Loucy (cell line): ENCODE measurements around the gene KLF6.
A peak's percentile ranks its signal among the peaks of the same experiment; 100 is the strongest.

Source experiments
- H2AFZ ChIP-seq: fragments of 200-600 bp; sonication (generic); 2 replicates; pipeline ENCODE4 v1.6.0; 2016; ENCODE audit warnings: antibody characterized with exemption, mild to moderate bottlenecking, low read length, moderate library complexity
- H3F3A ChIP-seq: fragments of 200-600 bp; 2 replicates; pipeline ENCODE4 v1.6.0; 2016; ENCODE audit warnings: antibody characterized with exemption, low read depth, mild to moderate bottlenecking
- H3K27me3 ChIP-seq: fragments of 200-600 bp; sonication (generic); 2 replicates; pipeline ENCODE4 v1.6.1; 2014; ENCODE audit warnings: low read length, mild to moderate bottlenecking; ENCODE audit not compliant: insufficient read depth, poor library complexity, severe bottlenecking
- H3K36me3 ChIP-seq: fragments of 200-600 bp; sonication (generic); 2 replicates; pipeline ENCODE4 v1.6.1; 2016; ENCODE audit warnings: low read length; ENCODE audit not compliant: insufficient read depth
- H3K4me1 ChIP-seq: fragments of 200-600 bp; sonication (generic); 2 replicates; pipeline ENCODE4 v1.5.1; 2014; ENCODE audit warnings: low read length, mild to moderate bottlenecking; ENCODE audit not compliant: insufficient read depth, poor library complexity, severe bottlenecking
- H3K4me2 ChIP-seq: fragments of 200-600 bp; sonication (generic); 2 replicates; pipeline ENCODE4 v1.6.0; 2014; ENCODE audit warnings: antibody characterized with exemption, low read length, low read depth, mild to moderate bottlenecking; ENCODE audit not compliant: poor library complexity, severe bottlenecking
- H3K4me3 ChIP-seq: fragments of 200-600 bp; sonication (generic); 2 replicates; pipeline ENCODE4 v1.5.1; 2014; ENCODE audit warnings: low read length, mild to moderate bottlenecking, mixed read lengths; ENCODE audit not compliant: poor library complexity, severe bottlenecking
- H3K79me2 ChIP-seq: fragments of 200-600 bp; sonication (generic); 2 replicates; pipeline ENCODE4 v1.6.1; 2014; ENCODE audit warnings: low read length; ENCODE audit not compliant: insufficient read depth
- H3K9ac ChIP-seq: fragments of 200-600 bp; sonication (generic); 2 replicates; pipeline ENCODE4 v1.6.0; 2014; ENCODE audit warnings: mild to moderate bottlenecking, low read depth, low read length, moderate library complexity; ENCODE audit not compliant: poor library complexity, severe bottlenecking
- H3K9me2 ChIP-seq: fragments of 200-600 bp; sonication (generic); replicated peaks from 2 replicates; pipeline ENCODE4 v1.6.1; 2016; ENCODE audit warnings: low read depth, low read length, mixed read lengths
- H3K9me3 ChIP-seq: fragments of 200-600 bp; sonication (generic); 2 replicates; pipeline ENCODE4 v1.6.1; 2014; ENCODE audit warnings: mild to moderate bottlenecking, antibody characterized with exemption, low read length, low read depth; ENCODE audit not compliant: insufficient read depth
- H4K20me1 ChIP-seq: fragments of 200-600 bp; sonication (generic); 2 replicates; pipeline ENCODE4 v1.6.0; 2014; ENCODE audit warnings: antibody characterized with exemption, low read length, mild to moderate bottlenecking; ENCODE audit not compliant: insufficient read depth, poor library complexity, severe bottlenecking
- CTCF ChIP-seq: fragments of 200-600 bp; sonication (generic); conservative IDR thresholded peaks from 2 replicates; pipeline ENCODE4 v1.5.1; 2014; ENCODE audit warnings: mild to moderate bottlenecking, antibody characterized with exemption, low read length
- EZH2phosphoT487 ChIP-seq: fragments of 200-600 bp; IDR thresholded peaks from 2 replicates; pipeline ENCODE4 v1.6.1; 2018; ENCODE audit warnings: antibody characterized with exemption, mild to moderate bottlenecking, moderate library complexity, borderline replicate concordance

KLF6 gene

GRCh38 chr10:3782451-3783315 lies 2.3 kb downstream of the KLF6 start:
- TF ChIP-seq CTCF (no peak), EZH2phosphoT487 (no peak)
- Histone ChIP-seq H3K27me3 (no peaks in the 10 kb centered on the region), H3F3A (peaks cover 5% of the 10 kb centered on the region; the same call in 1 of the 2 replicates), H4K20me1 (peaks cover 61% of the 10 kb centered on the region), H3K9me2 (no peaks in the 10 kb centered on the region), H3K79me2 (peaks cover 73% of the 10 kb centered on the region), H3K4me1 (peaks cover 61% of the 10 kb centered on the region), H3K9ac (peak overlapping the region; percentile 96), H3K36me3 (peaks cover 42% of the 10 kb centered on the region), H3K9me3 (no peaks in the 10 kb centered on the region), H3K4me3 (peak overlapping the region; percentile 89), H2AFZ (peak overlapping the region; percentile 18; the same call in 1 of the 2 replicates), H3K4me2 (peak overlapping the region; percentile 92)

- Histone ChIP-seq H3K9me2 (no peaks in the 10 kb centered on the region), H3K27me3 (no peaks in the 10 kb centered on the region), H3K4me2 (peak overlapping the region; percentile 92), H3K4me1 (peaks cover 62% of the 10 kb centered on the region), H3K9me3 (no peaks in the 10 kb centered on the region), H3K9ac (peak overlapping the region; percentile 96), H3K4me3 (peak overlapping the region; percentile 89), H3K79me2 (peaks cover 77% of the 10 kb centered on the region), H3F3A (peaks cover 5% of the 10 kb centered on the region; the same call in 1 of the 2 replicates), H3K36me3 (peaks cover 46% of the 10 kb centered on the region), H2AFZ (no peak overlapping the region), H4K20me1 (peaks cover 61% of the 10 kb centered on the region)
- TF ChIP-seq CTCF (no peak), EZH2phosphoT487 (no peak)
These were observed 2.9 kb downstream of the KLF6 start for GRCh38 chr10:3782146-3782450.

- Histone ChIP-seq H3K4me3 (peak overlapping the region; percentile 89), H3K27me3 (no peaks in the 10 kb centered on the region), H3K9me3 (no peaks in the 10 kb centered on the region), H3K9ac (peak overlapping the region; percentile 96), H4K20me1 (peaks cover 61% of the 10 kb centered on the region), H3K4me2 (peak overlapping the region; percentile 92), H3K4me1 (peaks cover 62% of the 10 kb centered on the region), H3F3A (peaks cover 5% of the 10 kb centered on the region; the same call in 1 of the 2 replicates), H3K79me2 (peaks cover 80% of the 10 kb centered on the region), H2AFZ (no peak overlapping the region), H3K36me3 (peaks cover 46% of the 10 kb centered on the region), H3K9me2 (no peaks in the 10 kb centered on the region)
- peak; percentile 63 for TF ChIP-seq CTCF
- TF ChIP-seq EZH2phosphoT487 = no peak
These were observed 3.4 kb downstream of the KLF6 start for GRCh38 chr10:3781468-3782145.
